HepG2 (cell line): ENCODE measurements around the gene MAP3K1. TPM values are rescaled to one million over a fixed set of nuclear protein-coding genes. Genes with fewer than 3 reads are reported as not detected.
A peak's percentile ranks its signal among the peaks of the same experiment; 100 is the strongest.

Experiments
- AGO1 ChIP-seq: fragments of 200-400 bp; formaldehyde crosslinking; IDR thresholded peaks from 2 replicates; pipeline ENCODE4 v1.6.1; 2017; ENCODE audit warnings: mild to moderate bottlenecking, low read depth, low read length, moderate library complexity; ENCODE audit not compliant: poor library complexity, severe bottlenecking
- CCDC6 ChIP-seq: sonication (generic); formaldehyde crosslinking; IDR thresholded peaks from 2 replicates; pipeline ENCODE4 v1.8.1; 2022; ENCODE audit warnings: mild to moderate bottlenecking, missing genetic modification reagents, moderate library complexity
- EHMT2 ChIP-seq: fragments of 200-600 bp; sonication (generic); IDR thresholded peaks from 2 replicates; pipeline ENCODE4 v1.7.0; 2017; ENCODE audit warnings: antibody characterized with exemption, low read depth, low read length, borderline replicate concordance
- GATAD1 ChIP-seq: IDR thresholded peaks from 2 replicates; pipeline ENCODE4 v1.6.1; 2016; ENCODE audit warnings: missing genetic modification reagents, missing compliant biosample characterization
- HCFC1 ChIP-seq: fragments of 150-350 bp; IDR thresholded peaks from 2 replicates; pipeline ENCODE4 v1.6.1; 2014; ENCODE audit warnings: low read depth, low read length
- HHEX ChIP-seq: IDR thresholded peaks from 2 replicates; pipeline ENCODE4 v1.6.1; 2016; ENCODE audit warnings: control low read depth
- HOXA3 ChIP-seq: sonication (generic); formaldehyde crosslinking; IDR thresholded peaks from 2 replicates; pipeline ENCODE4 v1.5.0; 2020; ENCODE audit warnings: missing genetic modification reagents
- JUND ChIP-seq: sonication (generic); formaldehyde crosslinking; IDR thresholded peaks from 2 replicates; pipeline ENCODE4 v1.8.0; 2022; ENCODE audit warnings: mild to moderate bottlenecking, missing genetic modification reagents
- MXI1 ChIP-seq: IDR thresholded peaks from 3 replicates; pipeline ENCODE4 v1.6.1; 2012; ENCODE audit warnings: low read depth, low read length, inconsistent platforms, borderline replicate concordance
- SKI ChIP-seq: fragments of 450-650 bp; IDR thresholded peaks from one replicate; pipeline ENCODE4 v1.6.1; 2018; ENCODE audit warnings: mild to moderate bottlenecking; ENCODE audit not compliant: partially characterized antibody
- TBX2 ChIP-seq: sonication (generic); formaldehyde crosslinking; IDR thresholded peaks from 2 replicates; pipeline ENCODE4 v1.5.0; 2020; ENCODE audit warnings: missing genetic modification reagents, mild to moderate bottlenecking, borderline replicate concordance
- TCF7 ChIP-seq: sonication (generic); IDR thresholded peaks from 2 replicates; pipeline ENCODE4 v1.6.1; 2016; ENCODE audit warnings: antibody characterized with exemption, low read depth
- WIZ ChIP-seq: sonication (generic); formaldehyde crosslinking; IDR thresholded peaks from 2 replicates; pipeline ENCODE4 v1.5.1; 2020; ENCODE audit warnings: mild to moderate bottlenecking, missing genetic modification reagents
- ZBTB34 ChIP-seq: sonication (generic); formaldehyde crosslinking; IDR thresholded peaks from 2 replicates; pipeline ENCODE4 v1.8.0; 2022; ENCODE audit warnings: mild to moderate bottlenecking, missing genetic modification reagents
- ZFAT ChIP-seq: sonication (generic); formaldehyde crosslinking; conservative IDR thresholded peaks from 2 replicates; pipeline ENCODE4 v1.8.1; 2023; ENCODE audit warnings: missing genetic modification reagents, inconsistent platforms
- ZNF430 ChIP-seq: sonication (generic); formaldehyde crosslinking; IDR thresholded peaks from 2 replicates; pipeline ENCODE4 v1.9.0; 2021; ENCODE audit warnings: mild to moderate bottlenecking, missing genetic modification reagents
- ZNF44 ChIP-seq: sonication (generic); formaldehyde crosslinking; IDR thresholded peaks from 2 replicates; pipeline ENCODE4 v1.5.1; 2020; ENCODE audit warnings: mild to moderate bottlenecking, missing genetic modification reagents
- ZNF710 ChIP-seq: sonication (generic); formaldehyde crosslinking; IDR thresholded peaks from 2 replicates; pipeline ENCODE4 v1.5.0; 2020; ENCODE audit warnings: mild to moderate bottlenecking, missing genetic modification reagents, borderline replicate concordance
- ZNF792 ChIP-seq: IDR thresholded peaks from 2 replicates; pipeline ENCODE4 v1.6.1; 2016
- ZNF878 ChIP-seq: sonication (generic); formaldehyde crosslinking; IDR thresholded peaks from 2 replicates; pipeline ENCODE4 v1.8.1; 2023; ENCODE audit warnings: mild to moderate bottlenecking, missing genetic modification reagents, moderate library complexity
- polyA plus RNA-seq, 8 experiments: library from polyadenylated mRNA; depleted of rRNA in 3 of 8; stranded (reverse) in 7 of 8; unstranded in 1 of 8; fragments of >200 nt; fragmentation: Illumina TruSeq in 4 of 8; extraction: Trizol in 4 of 8; gene quantifications; 2 replicates each; pipeline versions ENCODE4 v1.2.1 to v1.2.3, GENCODE V29; 2011 to 2016; ENCODE audit warnings: low read depth in 4 of 8, missing spikeins in 1 of 8, mixed read lengths in 1 of 8; ENCODE audit not compliant: insufficient read depth in 1 of 8
- total RNA-seq, 5 experiments: library from RNA; depleted of rRNA; stranded (reverse); fragments of >200 nt; fragmentation: Illumina TruSeq; extraction: Trizol; gene quantifications; 2 replicates each; pipeline ENCODE4 v1.2.3, GENCODE V29; 2016; ENCODE audit warnings: low read depth in 1 of 5
- TF ChIP-seq, protein P1 (sequence below): sonication (generic); formaldehyde crosslinking; IDR thresholded peaks from 2 replicates; pipeline ENCODE4 v1.4.0; 2020; ENCODE audit warnings: mild to moderate bottlenecking, missing genetic modification reagents
- TF ChIP-seq, protein P2 (sequence below): sonication (generic); formaldehyde crosslinking; IDR thresholded peaks from 2 replicates; pipeline ENCODE4 v1.4.0; 2020; ENCODE audit warnings: missing genetic modification reagents

Gene MAP3K1
- total and polyA plus RNA-seq, 2 of the 13 experiments (the other 11 are each of a cell fraction or from before 2014, with no cell fraction given) = 16.4 to 30.3 TPM

DNA sequence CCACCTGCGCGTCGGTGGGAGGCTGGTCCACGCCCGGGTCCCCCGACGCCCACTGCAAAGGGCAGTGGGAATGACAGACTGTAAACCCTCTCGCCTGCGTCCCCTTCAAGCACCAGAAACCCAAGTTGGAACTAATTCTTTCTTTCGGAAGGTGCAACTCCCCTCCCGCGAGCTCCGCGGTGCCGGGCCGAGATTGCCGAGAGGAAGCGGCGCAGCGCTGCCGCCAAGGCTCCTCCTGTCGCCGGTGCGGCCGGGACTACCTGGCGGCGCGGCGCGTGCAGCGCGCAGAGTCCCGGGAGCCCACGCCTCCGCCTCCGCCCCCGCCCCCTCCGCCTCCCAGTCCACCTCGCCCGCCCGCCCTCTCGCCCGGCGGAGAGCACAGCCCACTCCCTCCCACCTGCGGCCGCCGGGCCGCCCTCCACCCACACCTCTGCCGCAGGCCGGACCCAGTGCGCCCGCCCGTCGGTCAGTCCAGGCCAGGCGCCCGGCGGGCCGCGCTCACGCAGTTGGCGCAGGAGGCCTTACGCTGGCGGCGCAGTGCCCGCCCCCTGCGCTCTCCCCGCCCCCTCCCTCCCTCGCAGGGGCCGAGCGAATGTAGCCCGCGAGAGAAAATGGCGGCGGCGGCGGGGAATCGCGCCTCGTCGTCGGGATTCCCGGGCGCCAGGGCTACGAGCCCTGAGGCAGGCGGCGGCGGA, at the start of gene MAP3K1 (continued):
- TF ChIP-seq EHMT2 = no peak
- 0 out of 2 replicates have a peak, but pooled peaks have one; percentile 61 for TF ChIP-seq ZNF878 (CRISPR knock-in tag)
- TF ChIP-seq ZBTB34 = no peak
- TF ChIP-seq, protein P1, sequence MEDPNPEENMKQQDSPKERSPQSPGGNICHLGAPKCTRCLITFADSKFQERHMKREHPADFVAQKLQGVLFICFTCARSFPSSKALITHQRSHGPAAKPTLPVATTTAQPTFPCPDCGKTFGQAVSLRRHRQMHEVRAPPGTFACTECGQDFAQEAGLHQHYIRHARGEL (CRISPR knock-in tag) = no peak
- TF ChIP-seq ZNF792 (CRISPR knock-in tag) = no peak
- TF ChIP-seq HOXA3 (CRISPR knock-in tag) = peak; percentile 40; the same call in 1 of the 2 replicates
- TF ChIP-seq ZNF710 (CRISPR knock-in tag) = no peak
- TF ChIP-seq, protein P2, sequence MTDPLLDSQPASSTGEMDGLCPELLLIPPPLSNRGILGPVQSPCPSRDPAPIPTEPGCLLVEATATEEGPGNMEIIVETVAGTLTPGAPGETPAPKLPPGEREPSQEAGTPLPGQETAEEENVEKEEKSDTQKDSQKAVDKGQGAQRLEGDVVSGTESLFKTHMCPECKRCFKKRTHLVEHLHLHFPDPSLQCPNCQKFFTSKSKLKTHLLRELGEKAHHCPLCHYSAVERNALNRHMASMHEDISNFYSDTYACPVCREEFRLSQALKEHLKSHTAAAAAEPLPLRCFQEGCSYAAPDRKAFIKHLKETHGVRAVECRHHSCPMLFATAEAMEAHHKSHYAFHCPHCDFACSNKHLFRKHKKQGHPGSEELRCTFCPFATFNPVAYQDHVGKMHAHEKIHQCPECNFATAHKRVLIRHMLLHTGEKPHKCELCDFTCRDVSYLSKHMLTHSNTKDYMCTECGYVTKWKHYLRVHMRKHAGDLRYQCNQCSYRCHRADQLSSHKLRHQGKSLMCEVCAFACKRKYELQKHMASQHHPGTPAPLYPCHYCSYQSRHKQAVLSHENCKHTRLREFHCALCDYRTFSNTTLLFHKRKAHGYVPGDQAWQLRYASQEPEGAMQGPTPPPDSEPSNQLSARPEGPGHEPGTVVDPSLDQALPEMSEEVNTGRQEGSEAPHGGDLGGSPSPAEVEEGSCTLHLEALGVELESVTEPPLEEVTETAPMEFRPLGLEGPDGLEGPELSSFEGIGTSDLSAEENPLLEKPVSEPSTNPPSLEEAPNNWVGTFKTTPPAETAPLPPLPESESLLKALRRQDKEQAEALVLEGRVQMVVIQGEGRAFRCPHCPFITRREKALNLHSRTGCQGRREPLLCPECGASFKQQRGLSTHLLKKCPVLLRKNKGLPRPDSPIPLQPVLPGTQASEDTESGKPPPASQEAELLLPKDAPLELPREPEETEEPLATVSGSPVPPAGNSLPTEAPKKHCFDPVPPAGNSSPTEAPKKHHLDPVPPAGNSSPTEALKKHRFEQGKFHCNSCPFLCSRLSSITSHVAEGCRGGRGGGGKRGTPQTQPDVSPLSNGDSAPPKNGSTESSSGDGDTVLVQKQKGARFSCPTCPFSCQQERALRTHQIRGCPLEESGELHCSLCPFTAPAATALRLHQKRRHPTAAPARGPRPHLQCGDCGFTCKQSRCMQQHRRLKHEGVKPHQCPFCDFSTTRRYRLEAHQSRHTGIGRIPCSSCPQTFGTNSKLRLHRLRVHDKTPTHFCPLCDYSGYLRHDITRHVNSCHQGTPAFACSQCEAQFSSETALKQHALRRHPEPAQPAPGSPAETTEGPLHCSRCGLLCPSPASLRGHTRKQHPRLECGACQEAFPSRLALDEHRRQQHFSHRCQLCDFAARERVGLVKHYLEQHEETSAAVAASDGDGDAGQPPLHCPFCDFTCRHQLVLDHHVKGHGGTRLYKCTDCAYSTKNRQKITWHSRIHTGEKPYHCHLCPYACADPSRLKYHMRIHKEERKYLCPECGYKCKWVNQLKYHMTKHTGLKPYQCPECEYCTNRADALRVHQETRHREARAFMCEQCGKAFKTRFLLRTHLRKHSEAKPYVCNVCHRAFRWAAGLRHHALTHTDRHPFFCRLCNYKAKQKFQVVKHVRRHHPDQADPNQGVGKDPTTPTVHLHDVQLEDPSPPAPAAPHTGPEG (CRISPR knock-in tag) = peak; percentile 81; the same call in 1 of the 2 replicates
- no peak for TF ChIP-seq HHEX (CRISPR knock-in tag)
- TF ChIP-seq TCF7 = no peak
- no peak for TF ChIP-seq ZFAT (CRISPR knock-in tag)
- TF ChIP-seq CCDC6 (CRISPR knock-in tag) = peak; percentile 58; the same call in 1 of the 2 replicates
- TF ChIP-seq AGO1 = peak; percentile 95
- TF ChIP-seq HCFC1 = no peak
- TF ChIP-seq TBX2 (CRISPR knock-in tag) = peak; percentile 40
- TF ChIP-seq WIZ (CRISPR knock-in tag) = 0 out of 2 replicates have a peak, but pooled peaks have one; percentile 36
- TF ChIP-seq MXI1 = peak; percentile 37; the same call in 1 of the 3 replicates
- TF ChIP-seq SKI = peak; percentile 47
- TF ChIP-seq ZNF430 (CRISPR knock-in tag) = no peak
- no peak for TF ChIP-seq GATAD1 (CRISPR knock-in tag)
- TF ChIP-seq JUND (CRISPR knock-in tag) = 0 out of 2 replicates have a peak, but pooled peaks have one; percentile 11
- no peak for TF ChIP-seq ZNF44 (CRISPR knock-in tag)
